ENCODE data around the gene AUTS2.

Gene AUTS2

DNA sequence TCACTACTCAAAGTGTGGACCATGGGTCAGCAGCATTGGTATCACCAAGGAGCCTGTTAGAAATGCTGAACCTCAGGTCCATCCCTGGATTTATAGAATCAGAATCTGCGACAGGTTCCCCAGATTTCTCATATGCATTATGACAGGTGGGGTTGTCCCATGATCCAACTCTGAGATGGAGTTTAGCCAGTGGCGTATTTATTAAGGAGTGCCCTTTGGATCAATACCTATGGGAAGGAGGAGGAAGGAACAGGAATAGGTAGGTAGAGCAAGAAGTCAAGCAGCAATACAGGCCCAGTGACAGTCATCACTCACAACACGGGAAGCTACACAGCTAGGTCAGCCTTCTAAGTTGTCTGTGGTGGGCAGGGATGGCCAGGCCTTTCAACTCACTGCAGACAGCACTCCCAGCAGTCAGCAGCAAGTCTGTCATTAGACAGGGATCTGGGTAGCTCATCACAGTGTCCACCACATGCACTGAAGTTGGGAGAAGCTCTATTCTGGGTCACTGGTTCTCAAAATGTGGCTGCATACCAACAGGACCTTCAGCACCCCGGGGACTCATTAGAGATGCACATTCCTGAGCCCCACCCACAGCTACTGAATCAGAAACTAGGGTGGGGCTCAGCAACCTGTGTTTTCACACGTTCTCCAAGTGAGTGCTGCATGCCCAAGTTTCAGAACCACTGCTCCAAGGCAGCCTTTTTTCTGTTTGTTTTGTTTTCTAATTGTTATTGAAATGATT is 1001.3 kb downstream of the AUTS2 start:
- ChIA-PET CTCF (no interaction called here), POLR2A (no interaction called here)
- DNase-seq (ENCODE audit: extremely low spot score), result no peak
- TF ChIP-seq TARDBP (IDR thresholded peaks at IDR 0.05), result no peak
- TF ChIP-seq CTBP1 (IDR thresholded peaks at IDR 0.05; ENCODE audit: borderline replicate concordance), result no peak
- TF ChIP-seq SUZ12 (IDR thresholded peaks at IDR 0.05), result no peak
- TF ChIP-seq BHLHE40 (IDR thresholded peaks at IDR 0.05; ENCODE audit: borderline replicate concordance), result no peak
- TF ChIP-seq L3MBTL2 (conservative IDR thresholded peaks at IDR 0.05), result no peak
- no peak for TF ChIP-seq SP1 (IDR thresholded peaks at IDR 0.05)
- TF ChIP-seq ELF4 (IDR thresholded peaks at IDR 0.05), result no peak
- no peak for TF ChIP-seq FOXM1 (IDR thresholded peaks at IDR 0.05; ENCODE audit: borderline replicate concordance)
- no peak for TF ChIP-seq ARNT (IDR thresholded peaks at IDR 0.05)
- no peak for TF ChIP-seq NFRKB (IDR thresholded peaks at IDR 0.05)
- no peak for TF ChIP-seq ZNF384 (IDR thresholded peaks at IDR 0.05)
- no peak for TF ChIP-seq FOXA1 (IDR thresholded peaks at IDR 0.05)
- no peak for TF ChIP-seq FOXK2 (IDR thresholded peaks at IDR 0.05)
- TF ChIP-seq, protein P1, sequence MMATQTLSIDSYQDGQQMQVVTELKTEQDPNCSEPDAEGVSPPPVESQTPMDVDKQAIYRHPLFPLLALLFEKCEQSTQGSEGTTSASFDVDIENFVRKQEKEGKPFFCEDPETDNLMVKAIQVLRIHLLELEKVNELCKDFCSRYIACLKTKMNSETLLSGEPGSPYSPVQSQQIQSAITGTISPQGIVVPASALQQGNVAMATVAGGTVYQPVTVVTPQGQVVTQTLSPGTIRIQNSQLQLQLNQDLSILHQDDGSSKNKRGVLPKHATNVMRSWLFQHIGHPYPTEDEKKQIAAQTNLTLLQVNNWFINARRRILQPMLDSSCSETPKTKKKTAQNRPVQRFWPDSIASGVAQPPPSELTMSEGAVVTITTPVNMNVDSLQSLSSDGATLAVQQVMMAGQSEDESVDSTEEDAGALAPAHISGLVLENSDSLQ (IDR thresholded peaks at IDR 0.05), result no peak
- no peak for TF ChIP-seq HDGF (IDR thresholded peaks at IDR 0.05; ENCODE audit: borderline replicate concordance)
- no peak for TF ChIP-seq LEF1 (IDR thresholded peaks at IDR 0.05; ENCODE audit: borderline replicate concordance)

DNA sequence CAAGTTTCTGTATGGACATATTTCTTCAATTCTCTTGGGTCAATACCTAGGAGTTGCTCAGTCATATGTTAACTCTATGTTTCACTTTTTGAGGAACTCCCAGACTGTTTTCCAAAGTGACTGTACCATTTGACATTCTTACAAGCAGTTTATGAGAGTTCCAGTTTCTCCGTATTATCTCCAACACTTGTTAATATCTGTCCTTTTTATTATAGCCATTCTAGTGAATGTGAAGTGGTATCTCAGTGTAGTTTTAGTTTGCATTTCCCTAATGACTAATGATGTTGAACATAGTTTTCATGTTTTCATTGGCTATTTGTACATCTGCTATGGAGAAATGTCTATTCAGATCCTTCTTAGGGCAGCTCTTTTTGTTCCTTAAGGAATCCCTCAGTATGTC is 1002.7 kb downstream of the AUTS2 start:
- no peak for TF ChIP-seq TARDBP (IDR thresholded peaks at IDR 0.05)
- no peak for TF ChIP-seq ELF4 (IDR thresholded peaks at IDR 0.05)
- TF ChIP-seq ARNT (IDR thresholded peaks at IDR 0.05), result no peak
- no peak for TF ChIP-seq ZNF384 (IDR thresholded peaks at IDR 0.05)
- TF ChIP-seq FOXM1 (IDR thresholded peaks at IDR 0.05; ENCODE audit: borderline replicate concordance), result no peak
- TF ChIP-seq FOXK2 (IDR thresholded peaks at IDR 0.05), result no peak
- TF ChIP-seq SUZ12 (IDR thresholded peaks at IDR 0.05), result no peak
- no peak for TF ChIP-seq SP1 (IDR thresholded peaks at IDR 0.05)
- TF ChIP-seq NFRKB (IDR thresholded peaks at IDR 0.05), result no peak
- no peak for TF ChIP-seq HDGF (IDR thresholded peaks at IDR 0.05; ENCODE audit: borderline replicate concordance)
- TF ChIP-seq BHLHE40 (IDR thresholded peaks at IDR 0.05; ENCODE audit: borderline replicate concordance), result no peak
- no peak for TF ChIP-seq LEF1 (IDR thresholded peaks at IDR 0.05; ENCODE audit: borderline replicate concordance)
- TF ChIP-seq FOXA1 (IDR thresholded peaks at IDR 0.05), result no peak
- no peak for TF ChIP-seq L3MBTL2 (conservative IDR thresholded peaks at IDR 0.05)
- TF ChIP-seq, protein P1 (IDR thresholded peaks at IDR 0.05), result no peak
- no peak for DNase-seq (ENCODE audit: extremely low spot score)
- ChIA-PET CTCF (no interaction called here), POLR2A (no interaction called here)

DNA sequence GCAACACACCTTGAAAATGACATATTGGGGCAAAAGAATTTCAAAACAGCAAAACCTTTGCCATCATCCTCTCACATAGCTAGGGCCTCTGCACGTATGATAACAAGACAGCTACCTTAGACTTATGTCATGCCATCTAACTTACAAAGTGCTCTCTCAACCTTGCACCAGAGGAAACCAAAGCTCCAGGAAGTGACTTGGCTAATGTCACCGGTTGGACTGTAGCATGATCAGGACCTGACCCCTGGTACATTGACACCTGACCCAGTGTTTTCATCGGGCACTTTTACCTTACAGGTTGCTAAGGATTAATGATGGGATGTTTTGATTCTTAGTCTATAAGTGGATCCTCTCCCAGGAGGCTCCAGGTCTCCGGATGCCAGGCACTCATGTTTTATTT is 1003.8 kb downstream of the AUTS2 start:
- no peak for DNase-seq (ENCODE audit: extremely low spot score)
- TF ChIP-seq, protein P1 (IDR thresholded peaks at IDR 0.05), result no peak
- no peak for TF ChIP-seq HDGF (IDR thresholded peaks at IDR 0.05; ENCODE audit: borderline replicate concordance)
- TF ChIP-seq NFRKB (IDR thresholded peaks at IDR 0.05), result no peak
- TF ChIP-seq L3MBTL2 (conservative IDR thresholded peaks at IDR 0.05), result no peak
- TF ChIP-seq SUZ12 (IDR thresholded peaks at IDR 0.05), result no peak
- TF ChIP-seq CTBP1 (IDR thresholded peaks at IDR 0.05; ENCODE audit: borderline replicate concordance), result no peak
- no peak for TF ChIP-seq FOXA1 (IDR thresholded peaks at IDR 0.05)
- TF ChIP-seq FOXM1 (IDR thresholded peaks at IDR 0.05; ENCODE audit: borderline replicate concordance), result no peak
- no peak for TF ChIP-seq ELF4 (IDR thresholded peaks at IDR 0.05)
- TF ChIP-seq ARNT (IDR thresholded peaks at IDR 0.05), result no peak
- TF ChIP-seq TARDBP (IDR thresholded peaks at IDR 0.05), result no peak
- TF ChIP-seq FOXK2 (IDR thresholded peaks at IDR 0.05), result no peak
- TF ChIP-seq ZNF384 (IDR thresholded peaks at IDR 0.05), result no peak
- no peak for TF ChIP-seq SP1 (IDR thresholded peaks at IDR 0.05)
- TF ChIP-seq BHLHE40 (IDR thresholded peaks at IDR 0.05; ENCODE audit: borderline replicate concordance), result no peak
- TF ChIP-seq LEF1 (IDR thresholded peaks at IDR 0.05; ENCODE audit: borderline replicate concordance), result no peak
- POLR2A ChIA-PET, result no interaction called here
- CTCF ChIA-PET, result no interaction called here

DNA sequence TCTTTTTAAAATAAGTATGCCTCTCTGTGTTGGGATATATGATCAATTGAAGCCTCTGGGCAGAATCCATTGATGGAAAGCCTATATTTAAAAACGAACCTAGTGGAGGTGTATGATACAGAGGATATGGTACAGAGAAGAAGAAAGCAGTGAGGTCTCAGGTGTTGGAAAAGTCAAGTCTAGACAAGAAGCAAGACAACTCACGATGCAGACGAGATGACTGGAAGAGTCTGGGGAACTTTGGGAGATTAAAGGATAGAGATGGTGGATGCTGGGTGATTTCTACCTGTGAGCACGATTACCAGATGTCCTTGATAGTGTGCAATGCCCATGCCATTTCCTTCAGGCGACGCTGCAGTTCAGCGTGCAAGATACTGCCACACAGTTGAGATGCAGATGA is 1009.0 kb downstream of the AUTS2 start:
- ChIA-PET CTCF (interaction anchor here (0.6 kb wide), 1 partner anchor 1107 kb away, joined by 3 read pairs; no protein-coding TSS in a partner anchor), POLR2A (no interaction called here)
- TF ChIP-seq FOXK2 (IDR thresholded peaks at IDR 0.05) (no peak), ELF4 (IDR thresholded peaks at IDR 0.05) (no peak), ZNF384 (IDR thresholded peaks at IDR 0.05) (no peak), BHLHE40 (IDR thresholded peaks at IDR 0.05; ENCODE audit: borderline replicate concordance) (no peak), FOXM1 (IDR thresholded peaks at IDR 0.05; ENCODE audit: borderline replicate concordance) (no peak), ARNT (IDR thresholded peaks at IDR 0.05) (no peak), TARDBP (IDR thresholded peaks at IDR 0.05) (no peak), CTBP1 (IDR thresholded peaks at IDR 0.05; ENCODE audit: borderline replicate concordance) (no peak), HDGF (IDR thresholded peaks at IDR 0.05; ENCODE audit: borderline replicate concordance) (no peak), LEF1 (IDR thresholded peaks at IDR 0.05; ENCODE audit: borderline replicate concordance) (no peak), NFRKB (IDR thresholded peaks at IDR 0.05) (no peak), SP1 (IDR thresholded peaks at IDR 0.05) (no peak), SUZ12 (IDR thresholded peaks at IDR 0.05) (no peak), FOXA1 (IDR thresholded peaks at IDR 0.05) (no peak), L3MBTL2 (conservative IDR thresholded peaks at IDR 0.05) (no peak)
- TF ChIP-seq, protein P1 (IDR thresholded peaks at IDR 0.05), result no peak
- no peak for DNase-seq (ENCODE audit: extremely low spot score)

DNA sequence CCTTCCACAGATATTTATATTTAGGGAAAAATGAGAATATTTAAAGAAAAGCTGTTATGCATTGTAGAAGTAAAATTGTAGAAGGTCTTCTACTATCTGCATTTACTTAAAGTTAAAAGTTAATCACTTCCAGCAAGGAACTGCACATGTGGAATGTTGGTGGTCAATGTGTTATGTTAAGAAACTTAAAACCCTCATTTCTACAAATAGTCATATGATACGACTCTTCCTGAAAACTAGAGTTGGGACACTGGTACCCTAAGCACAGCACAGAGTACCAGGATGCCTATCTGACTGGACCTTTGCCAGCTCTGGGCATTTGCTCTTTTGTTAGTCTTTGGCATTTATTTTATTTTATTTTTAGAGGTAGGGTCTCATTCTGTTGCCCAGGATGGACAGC is 1009.5 kb downstream of the AUTS2 start:
- ChIA-PET CTCF (interaction anchor here (0.6 kb wide), 2 partner anchors 80 to 1107 kb away, joined by 3 to 6 read pairs; no protein-coding TSS in a partner anchor), POLR2A (no interaction called here)
- no peak for TF ChIP-seq LEF1 (IDR thresholded peaks at IDR 0.05; ENCODE audit: borderline replicate concordance)
- no peak for TF ChIP-seq FOXM1 (IDR thresholded peaks at IDR 0.05; ENCODE audit: borderline replicate concordance)
- TF ChIP-seq L3MBTL2 (conservative IDR thresholded peaks at IDR 0.05), result no peak
- no peak for TF ChIP-seq TARDBP (IDR thresholded peaks at IDR 0.05)
- no peak for TF ChIP-seq FOXA1 (IDR thresholded peaks at IDR 0.05)
- no peak for TF ChIP-seq ARNT (IDR thresholded peaks at IDR 0.05)
- TF ChIP-seq NFRKB (IDR thresholded peaks at IDR 0.05), result no peak
- no peak for TF ChIP-seq FOXK2 (IDR thresholded peaks at IDR 0.05)
- TF ChIP-seq ZNF384 (IDR thresholded peaks at IDR 0.05), result no peak
- TF ChIP-seq, protein P1 (IDR thresholded peaks at IDR 0.05), result no peak
- DNase-seq (ENCODE audit: extremely low spot score), result no peak
